WTC11 (cell line): Measurements from ENCODE around the gene CDSN. TPM values are rescaled to one million over a fixed set of nuclear protein-coding genes. Genes with fewer than 3 reads are reported as not detected.

ENCODE experiments used
- ATAC-seq: fragments of 200-7000 bp; cut with Tn5 transposase; 2 replicates; pipeline ENCODE4 v1.10.0; 2021; ENCODE audit warnings: mild to moderate bottlenecking, moderate library complexity
- CTCF ChIA-PET: fragments of 300-600 bp; sonication (Branson Sonifier 250); formaldehyde crosslinking; loops from one replicate; lab custom pipeline; 2021; ENCODE audit warnings: antibody characterized with exemption; lab: Charles Lee
- POLR2A ChIA-PET: fragments of 350-600 bp; sonication (Branson Sonifier 250); formaldehyde crosslinking; loops from one replicate; lab custom pipeline; 2021; ENCODE audit warnings: antibody characterized with exemption; lab: Charles Lee
- DNase-seq: peaks from one replicate; pipeline ENCODE4 v3.0.0; 2021; ENCODE audit warnings: low spot score
- H3K27ac Mint-ChIP-seq: 2 replicates; pipeline ENCODE4 v1.8.0; 2021; ENCODE audit warnings: mixed read lengths
- H3K27me3 Mint-ChIP-seq: 2 replicates; pipeline ENCODE4 v1.8.0; 2021; ENCODE audit warnings: low read depth, mild to moderate bottlenecking, moderate library complexity, mixed read lengths
- H3K36me3 Mint-ChIP-seq: 2 replicates; pipeline ENCODE4 v1.8.0; 2021; ENCODE audit warnings: mixed read lengths
- H3K4me1 Mint-ChIP-seq: 2 replicates; pipeline ENCODE4 v1.8.0; 2022; ENCODE audit warnings: mixed read lengths
- H3K4me3 Mint-ChIP-seq: 2 replicates; pipeline ENCODE4 v1.8.0; 2021; ENCODE audit warnings: mild to moderate bottlenecking, moderate library complexity, mixed read lengths
- H3K9me3 Mint-ChIP-seq: 2 replicates; pipeline ENCODE4 v1.8.0; 2021; ENCODE audit warnings: mixed read lengths
- ATF2 ChIP-seq: sonication (generic); formaldehyde crosslinking; IDR thresholded peaks from 2 replicates; pipeline ENCODE4 v1.8.1; 2022; ENCODE audit warnings: low read depth, missing genetic modification reagents, borderline replicate concordance
- ERG ChIP-seq: fragments of 250-450 bp; sonication (Bioruptor Pico); IDR thresholded peaks from 2 replicates; pipeline ENCODE4 v1.8.0; 2021; ENCODE audit warnings: mild to moderate bottlenecking
- FOXK1 ChIP-seq: sonication (generic); formaldehyde crosslinking; IDR thresholded peaks from 2 replicates; pipeline ENCODE4 v1.8.0; 2022; ENCODE audit warnings: mild to moderate bottlenecking, moderate library complexity, missing genetic modification reagents
- GTF2I ChIP-seq: fragments of 250-450 bp; sonication (Bioruptor Pico); conservative IDR thresholded peaks from 2 replicates; pipeline ENCODE4 v1.4.0; 2021; ENCODE audit warnings: mild to moderate bottlenecking
- NFE2L1 ChIP-seq: sonication (generic); formaldehyde crosslinking; IDR thresholded peaks from 2 replicates; pipeline ENCODE4 v1.8.1; 2023; ENCODE audit warnings: missing genetic modification reagents
- NFYB ChIP-seq: sonication (generic); formaldehyde crosslinking; conservative IDR thresholded peaks from 2 replicates; pipeline ENCODE4 v1.8.0; 2022; ENCODE audit warnings: low read depth, missing genetic modification reagents
- NR2C2 ChIP-seq: sonication (generic); formaldehyde crosslinking; IDR thresholded peaks from 2 replicates; pipeline ENCODE4 v1.8.0; 2022; ENCODE audit warnings: mild to moderate bottlenecking, missing genetic modification reagents
- PRDM15 ChIP-seq: sonication (generic); formaldehyde crosslinking; IDR thresholded peaks from 2 replicates; pipeline ENCODE4 v1.8.0; 2022; ENCODE audit warnings: missing genetic modification reagents
- RORB ChIP-seq: fragments of 250-450 bp; sonication (Bioruptor Pico); IDR thresholded peaks from 2 replicates; pipeline ENCODE4 v1.9.0; 2021; ENCODE audit warnings: mild to moderate bottlenecking
- SMAD3 ChIP-seq: sonication (generic); formaldehyde crosslinking; IDR thresholded peaks from 2 replicates; pipeline ENCODE4 v1.8.0; 2022; ENCODE audit warnings: missing genetic modification reagents, mild to moderate bottlenecking, borderline replicate concordance
- SP1 ChIP-seq: sonication (generic); formaldehyde crosslinking; conservative IDR thresholded peaks from 2 replicates; pipeline ENCODE4 v1.8.1; 2022; ENCODE audit warnings: missing genetic modification reagents
- ZNF121 ChIP-seq: sonication (generic); formaldehyde crosslinking; IDR thresholded peaks from 2 replicates; pipeline ENCODE4 v1.8.0; 2023; ENCODE audit warnings: missing genetic modification reagents
- ZNF317 ChIP-seq: sonication (generic); formaldehyde crosslinking; IDR thresholded peaks from 2 replicates; pipeline ENCODE4 v1.8.1; 2023; ENCODE audit warnings: low read depth, mild to moderate bottlenecking, moderate library complexity, missing genetic modification reagents, borderline replicate concordance
- total RNA-seq: library from RNA; stranded (reverse); gene quantifications from 3 replicates; pipeline ENCODE4 v1.2.3, GENCODE V29; 2021
- TF ChIP-seq, protein P1 (sequence below): fragments of 250-450 bp; sonication (Bioruptor Pico); IDR thresholded peaks from 2 replicates; pipeline ENCODE4 v1.9.0; 2021; ENCODE audit warnings: mild to moderate bottlenecking, borderline replicate concordance
- TF ChIP-seq, protein P2 (sequence below): sonication (generic); formaldehyde crosslinking; IDR thresholded peaks from 2 replicates; pipeline ENCODE4 v1.8.1; 2023; ENCODE audit warnings: mild to moderate bottlenecking, missing genetic modification reagents, borderline replicate concordance

Gene CDSN
- total RNA-seq, 1 experiment from 2014 or later = not detected

DNA sequence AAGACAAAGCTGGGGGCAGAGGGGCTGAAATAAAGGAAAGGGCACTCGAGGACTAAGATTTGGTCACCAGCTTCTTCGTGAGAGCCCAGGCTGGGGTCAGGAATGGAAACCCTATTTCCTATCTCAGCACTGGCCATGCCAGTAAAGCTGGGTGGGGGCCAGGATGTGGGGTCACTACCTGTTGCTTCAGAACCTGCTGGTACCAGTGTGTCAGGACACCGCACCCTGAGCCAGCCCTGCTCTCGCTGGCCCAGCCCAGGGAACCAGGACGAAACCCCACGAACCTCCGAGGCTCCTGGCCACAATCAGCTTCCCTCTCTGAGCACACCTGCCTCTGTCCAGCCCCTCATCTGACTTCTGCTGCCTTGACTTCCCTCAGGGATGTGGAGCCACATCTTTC lies 2.1 kb downstream of the CDSN start:
- ChIA-PET CTCF (interaction anchor here (1.1 to 11.0 kb wide), 4 partner anchors 11 to 249 kb away, joined by 5 to 90 read pairs (median 7); no protein-coding TSS in a partner anchor), POLR2A (no interaction called here)
- H3K4me1 Mint-ChIP-seq = peaks cover 17% of the 10 kb centered on the region
- no peaks in the 10 kb centered on the region for H3K36me3 Mint-ChIP-seq
- no peak overlapping the region for H3K27ac Mint-ChIP-seq
- TF ChIP-seq, protein P1, sequence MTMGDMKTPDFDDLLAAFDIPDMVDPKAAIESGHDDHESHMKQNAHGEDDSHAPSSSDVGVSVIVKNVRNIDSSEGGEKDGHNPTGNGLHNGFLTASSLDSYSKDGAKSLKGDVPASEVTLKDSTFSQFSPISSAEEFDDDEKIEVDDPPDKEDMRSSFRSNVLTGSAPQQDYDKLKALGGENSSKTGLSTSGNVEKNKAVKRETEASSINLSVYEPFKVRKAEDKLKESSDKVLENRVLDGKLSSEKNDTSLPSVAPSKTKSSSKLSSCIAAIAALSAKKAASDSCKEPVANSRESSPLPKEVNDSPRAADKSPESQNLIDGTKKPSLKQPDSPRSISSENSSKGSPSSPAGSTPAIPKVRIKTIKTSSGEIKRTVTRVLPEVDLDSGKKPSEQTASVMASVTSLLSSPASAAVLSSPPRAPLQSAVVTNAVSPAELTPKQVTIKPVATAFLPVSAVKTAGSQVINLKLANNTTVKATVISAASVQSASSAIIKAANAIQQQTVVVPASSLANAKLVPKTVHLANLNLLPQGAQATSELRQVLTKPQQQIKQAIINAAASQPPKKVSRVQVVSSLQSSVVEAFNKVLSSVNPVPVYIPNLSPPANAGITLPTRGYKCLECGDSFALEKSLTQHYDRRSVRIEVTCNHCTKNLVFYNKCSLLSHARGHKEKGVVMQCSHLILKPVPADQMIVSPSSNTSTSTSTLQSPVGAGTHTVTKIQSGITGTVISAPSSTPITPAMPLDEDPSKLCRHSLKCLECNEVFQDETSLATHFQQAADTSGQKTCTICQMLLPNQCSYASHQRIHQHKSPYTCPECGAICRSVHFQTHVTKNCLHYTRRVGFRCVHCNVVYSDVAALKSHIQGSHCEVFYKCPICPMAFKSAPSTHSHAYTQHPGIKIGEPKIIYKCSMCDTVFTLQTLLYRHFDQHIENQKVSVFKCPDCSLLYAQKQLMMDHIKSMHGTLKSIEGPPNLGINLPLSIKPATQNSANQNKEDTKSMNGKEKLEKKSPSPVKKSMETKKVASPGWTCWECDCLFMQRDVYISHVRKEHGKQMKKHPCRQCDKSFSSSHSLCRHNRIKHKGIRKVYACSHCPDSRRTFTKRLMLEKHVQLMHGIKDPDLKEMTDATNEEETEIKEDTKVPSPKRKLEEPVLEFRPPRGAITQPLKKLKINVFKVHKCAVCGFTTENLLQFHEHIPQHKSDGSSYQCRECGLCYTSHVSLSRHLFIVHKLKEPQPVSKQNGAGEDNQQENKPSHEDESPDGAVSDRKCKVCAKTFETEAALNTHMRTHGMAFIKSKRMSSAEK (CRISPR knock-in tag) = no peak
- TF ChIP-seq GTF2I (CRISPR knock-in tag) (no peak), NFE2L1 (CRISPR knock-in tag) (no peak)
- H3K4me3 Mint-ChIP-seq = no peak overlapping the region
- ATAC-seq (no peak), DNase-seq (no peak)
- no peaks in the 10 kb centered on the region for H3K9me3 Mint-ChIP-seq
- H3K27me3 Mint-ChIP-seq = peaks cover 8% of the 10 kb centered on the region

- ChIA-PET CTCF (interaction anchor here (0.8 to 11.0 kb wide), 13 partner anchors 12 to 250 kb away, joined by 3 to 90 read pairs (median 5); partner anchors contain the start of gene VARS2), POLR2A (interaction anchor here (0.6 to 0.8 kb wide), 2 partner anchors 56 to 372 kb away, joined by 3 to 4 read pairs; no protein-coding TSS in a partner anchor)
- Mint-ChIP-seq H3K9me3 (no peaks in the 10 kb centered on the region), H3K4me3 (no peak overlapping the region), H3K4me1 (peaks cover 20% of the 10 kb centered on the region), H3K36me3 (no peaks in the 10 kb centered on the region), H3K27me3 (peaks cover 15% of the 10 kb centered on the region), H3K27ac (no peak overlapping the region)
- DNase-seq (no peak), ATAC-seq (no peak)
- TF ChIP-seq ATF2 (CRISPR knock-in tag) (no peak), NFYB (CRISPR knock-in tag) (no peak), PRDM15 (CRISPR knock-in tag) (0 out of 2 replicates have a peak, but pooled peaks have one; percentile 10), ERG (no peak)
Observed at GRCh38 chr6:31116661-31117385, 3.4 kb downstream of the CDSN start.

GRCh38 chr6:31115941-31116560 lies 4.2 kb downstream of the CDSN start:
- Mint-ChIP-seq H3K27ac (no peak overlapping the region), H3K4me1 (peaks cover 22% of the 10 kb centered on the region), H3K4me3 (no peak overlapping the region), H3K27me3 (peaks cover 15% of the 10 kb centered on the region), H3K36me3 (no peaks in the 10 kb centered on the region), H3K9me3 (no peaks in the 10 kb centered on the region)
- ChIA-PET POLR2A (interaction anchor here (0.8 to 1.3 kb wide), 2 partner anchors 29 to 56 kb away, joined by 3 read pairs; no protein-coding TSS in a partner anchor), CTCF (interaction anchor here (0.9 to 11.0 kb wide), 14 partner anchors 13 to 437 kb away, joined by 3 to 90 read pairs (median 4); no protein-coding TSS in a partner anchor)
- DNase-seq (no peak), ATAC-seq (no peak)
- TF ChIP-seq ZNF317 (no peak), FOXK1 (CRISPR knock-in tag) (no peak), RORB (CRISPR knock-in tag) (no peak), ZNF121 (CRISPR knock-in tag) (no peak), SMAD3 (CRISPR knock-in tag) (no peak), NR2C2 (no peak), SP1 (CRISPR knock-in tag) (no peak)
- TF ChIP-seq, protein P2, sequence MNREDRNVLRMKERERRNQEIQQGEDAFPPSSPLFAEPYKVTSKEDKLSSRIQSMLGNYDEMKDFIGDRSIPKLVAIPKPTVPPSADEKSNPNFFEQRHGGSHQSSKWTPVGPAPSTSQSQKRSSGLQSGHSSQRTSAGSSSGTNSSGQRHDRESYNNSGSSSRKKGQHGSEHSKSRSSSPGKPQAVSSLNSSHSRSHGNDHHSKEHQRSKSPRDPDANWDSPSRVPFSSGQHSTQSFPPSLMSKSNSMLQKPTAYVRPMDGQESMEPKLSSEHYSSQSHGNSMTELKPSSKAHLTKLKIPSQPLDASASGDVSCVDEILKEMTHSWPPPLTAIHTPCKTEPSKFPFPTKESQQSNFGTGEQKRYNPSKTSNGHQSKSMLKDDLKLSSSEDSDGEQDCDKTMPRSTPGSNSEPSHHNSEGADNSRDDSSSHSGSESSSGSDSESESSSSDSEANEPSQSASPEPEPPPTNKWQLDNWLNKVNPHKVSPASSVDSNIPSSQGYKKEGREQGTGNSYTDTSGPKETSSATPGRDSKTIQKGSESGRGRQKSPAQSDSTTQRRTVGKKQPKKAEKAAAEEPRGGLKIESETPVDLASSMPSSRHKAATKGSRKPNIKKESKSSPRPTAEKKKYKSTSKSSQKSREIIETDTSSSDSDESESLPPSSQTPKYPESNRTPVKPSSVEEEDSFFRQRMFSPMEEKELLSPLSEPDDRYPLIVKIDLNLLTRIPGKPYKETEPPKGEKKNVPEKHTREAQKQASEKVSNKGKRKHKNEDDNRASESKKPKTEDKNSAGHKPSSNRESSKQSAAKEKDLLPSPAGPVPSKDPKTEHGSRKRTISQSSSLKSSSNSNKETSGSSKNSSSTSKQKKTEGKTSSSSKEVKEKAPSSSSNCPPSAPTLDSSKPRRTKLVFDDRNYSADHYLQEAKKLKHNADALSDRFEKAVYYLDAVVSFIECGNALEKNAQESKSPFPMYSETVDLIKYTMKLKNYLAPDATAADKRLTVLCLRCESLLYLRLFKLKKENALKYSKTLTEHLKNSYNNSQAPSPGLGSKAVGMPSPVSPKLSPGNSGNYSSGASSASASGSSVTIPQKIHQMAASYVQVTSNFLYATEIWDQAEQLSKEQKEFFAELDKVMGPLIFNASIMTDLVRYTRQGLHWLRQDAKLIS = no peak
